Measurements from ENCODE around the gene SSTR5.

The SSTR5 gene

GRCh38 chr16:1113889-1114526, 41.5 kb downstream of the SSTR5 start:
- no peak for TF ChIP-seq POLR2AphosphoS5 (IDR thresholded peaks at IDR 0.05; ENCODE audit: low read depth, low read length)
- no peak for TF ChIP-seq TAF1 (IDR thresholded peaks at IDR 0.05; ENCODE audit: borderline replicate concordance, insufficient read depth, low read length)
- no peak for TF ChIP-seq FOXP2 (optimal IDR thresholded peaks at IDR 0.05; ENCODE audit: borderline replicate concordance, extremely low read depth, extremely low read length, insufficient read depth)
- no peak for TF ChIP-seq SIN3A (IDR thresholded peaks at IDR 0.05; ENCODE audit: borderline replicate concordance, insufficient read depth, low read length)
- no peak for TF ChIP-seq REST (IDR thresholded peaks at IDR 0.05; ENCODE audit: insufficient read depth in 1 of 2, low read depth in 2 of 2, low read length in 2 of 2)

- TF ChIP-seq REST (IDR thresholded peaks at IDR 0.05; ENCODE audit: insufficient read depth in 1 of 2, low read depth in 2 of 2, low read length in 2 of 2) (no peak), SIN3A (IDR thresholded peaks at IDR 0.05; ENCODE audit: borderline replicate concordance, insufficient read depth, low read length) (no peak), TAF1 (IDR thresholded peaks at IDR 0.05; ENCODE audit: borderline replicate concordance, insufficient read depth, low read length) (no peak), FOXP2 (optimal IDR thresholded peaks at IDR 0.05; ENCODE audit: borderline replicate concordance, extremely low read depth, extremely low read length, insufficient read depth) (no peak), POLR2AphosphoS5 (IDR thresholded peaks at IDR 0.05; ENCODE audit: low read depth, low read length) (no peak)
Measured at GRCh38 chr16:1116693-1117077, 44.1 kb downstream of the SSTR5 start.

GRCh38 chr16:1117176-1117900, 44.8 kb downstream of the SSTR5 start:
- TF ChIP-seq TAF1 (IDR thresholded peaks at IDR 0.05; ENCODE audit: borderline replicate concordance, insufficient read depth, low read length) (no peak), POLR2AphosphoS5 (IDR thresholded peaks at IDR 0.05; ENCODE audit: low read depth, low read length) (no peak), REST (IDR thresholded peaks at IDR 0.05; ENCODE audit: insufficient read depth in 1 of 2, low read depth in 2 of 2, low read length in 2 of 2) (no peak), FOXP2 (optimal IDR thresholded peaks at IDR 0.05; ENCODE audit: borderline replicate concordance, extremely low read depth, extremely low read length, insufficient read depth) (no peak), SIN3A (IDR thresholded peaks at IDR 0.05; ENCODE audit: borderline replicate concordance, insufficient read depth, low read length) (no peak)

- no peak for TF ChIP-seq FOXP2 (optimal IDR thresholded peaks at IDR 0.05; ENCODE audit: borderline replicate concordance, extremely low read depth, extremely low read length, insufficient read depth)
- TF ChIP-seq POLR2AphosphoS5 (IDR thresholded peaks at IDR 0.05; ENCODE audit: low read depth, low read length), result no peak
- TF ChIP-seq REST (IDR thresholded peaks at IDR 0.05; ENCODE audit: insufficient read depth in 1 of 2, low read depth in 2 of 2, low read length in 2 of 2), result no peak
- no peak for TF ChIP-seq TAF1 (IDR thresholded peaks at IDR 0.05; ENCODE audit: borderline replicate concordance, insufficient read depth, low read length)
- TF ChIP-seq SIN3A (IDR thresholded peaks at IDR 0.05; ENCODE audit: borderline replicate concordance, insufficient read depth, low read length), result no peak
Measured at GRCh38 chr16:1117926-1118325, 45.4 kb downstream of the SSTR5 start.

All from PFSK-1 (cell line).